GM12872 (cell line): ENCODE measurements around the gene CAMTA1.

ENCODE experiments used
- CTCF ChIP-seq: IDR thresholded peaks from 3 replicates; pipeline ENCODE4 v1.5.1; 2011; ENCODE audit warnings: low read depth, mild to moderate bottlenecking, low read length, moderate library complexity; ENCODE audit not compliant: insufficient read depth

CAMTA1 gene

GRCh38 chr1:7573481-7573880, 788.2 kb downstream of the CAMTA1 start:
- TF ChIP-seq CTCF = no peak

DNA sequence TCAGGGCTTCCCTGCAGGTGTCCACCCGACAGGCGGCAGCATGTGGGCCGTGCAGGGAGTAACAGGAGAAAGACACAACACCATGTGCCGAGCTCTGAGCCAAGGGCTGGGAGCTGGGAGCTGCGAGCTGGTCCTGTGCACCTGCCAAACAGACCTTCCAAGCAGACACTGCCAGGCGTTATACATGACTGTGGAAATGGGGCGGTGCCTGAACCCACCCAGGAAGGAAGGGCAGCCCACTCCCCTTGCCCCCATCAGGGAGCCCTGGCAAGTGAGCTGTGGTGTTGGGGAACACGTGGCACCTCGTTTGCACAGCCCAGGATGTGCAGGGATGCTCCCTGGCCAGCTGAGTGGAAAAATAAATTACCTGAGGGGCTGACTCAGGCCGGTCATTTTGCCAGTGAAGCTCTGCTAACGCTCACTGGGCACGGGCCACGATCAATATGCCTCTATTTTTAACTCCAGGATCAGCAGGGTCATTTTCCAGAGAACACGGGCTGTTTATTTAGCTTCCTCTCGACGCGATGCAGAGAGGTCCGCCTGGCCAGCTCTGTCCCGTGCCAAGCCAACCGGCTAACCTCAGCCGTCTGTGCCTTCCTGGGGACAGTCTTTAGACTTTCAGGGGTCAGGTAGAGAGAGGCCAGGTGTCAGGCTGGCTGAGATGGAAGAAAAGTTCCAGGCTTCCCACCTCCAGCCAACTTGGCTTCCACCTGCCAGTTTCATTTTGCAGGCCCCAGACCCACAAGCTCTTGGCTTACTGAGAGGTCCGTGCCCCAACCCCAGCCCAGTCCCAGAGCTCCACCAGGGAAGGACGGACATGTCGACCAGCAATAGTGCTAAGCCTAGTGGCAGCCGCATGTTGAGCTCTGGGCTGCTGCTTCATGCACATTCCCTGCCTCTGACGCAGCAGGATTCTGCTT, 789.1 kb downstream of the CAMTA1 start:
- no peak for TF ChIP-seq CTCF

DNA sequence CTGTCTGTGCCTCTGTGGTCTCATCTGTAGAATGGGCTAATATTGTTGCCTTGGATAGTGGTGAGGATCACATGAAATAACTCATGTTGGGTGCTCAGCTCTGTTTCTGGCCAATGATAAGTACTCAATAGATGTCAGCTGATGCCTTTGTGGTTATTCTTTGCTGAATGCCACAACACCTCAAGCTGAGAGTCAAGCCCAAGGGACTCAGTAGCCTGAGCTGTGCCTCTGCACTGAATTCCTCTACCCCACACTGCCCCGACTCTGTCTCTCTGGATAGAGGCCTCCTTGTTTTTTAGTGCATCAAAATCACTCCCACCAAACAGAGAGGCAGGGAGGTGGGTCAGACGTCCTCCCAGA, 789.8 kb downstream of the CAMTA1 start:
- no peak for TF ChIP-seq CTCF

DNA sequence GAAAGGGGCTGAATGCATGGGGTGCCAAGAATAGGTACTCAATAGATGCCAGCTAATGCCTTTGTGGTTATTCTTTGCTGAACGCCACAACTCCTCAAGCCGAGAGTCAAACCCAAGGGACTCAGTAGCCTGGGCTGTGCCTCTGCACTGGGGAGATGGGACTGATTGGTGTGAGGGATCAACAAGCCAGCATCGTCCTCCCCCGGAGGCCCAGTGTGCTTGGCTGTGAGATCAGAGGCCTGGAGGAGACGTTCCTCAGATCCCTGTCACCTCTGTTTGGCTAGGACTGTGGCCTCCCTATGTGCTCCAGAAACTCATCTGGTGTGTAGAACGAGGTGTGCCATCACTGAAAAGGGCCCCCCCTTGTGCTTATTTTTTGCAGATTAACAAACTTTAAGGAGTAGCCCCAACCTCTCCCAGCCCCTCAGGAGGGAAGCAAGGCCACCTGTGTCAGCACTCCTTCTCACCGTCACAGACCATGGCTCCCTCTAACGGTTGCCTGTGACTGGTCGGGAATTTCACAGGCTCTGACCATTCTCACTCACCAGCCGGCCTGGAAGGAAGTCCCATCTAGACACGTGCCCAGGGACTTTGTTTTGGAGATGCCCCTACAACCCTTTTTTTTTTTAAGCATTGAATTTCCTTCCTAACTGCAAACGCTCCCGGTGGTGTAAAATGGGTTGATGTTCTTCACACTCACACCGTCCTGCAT, 791.8 kb downstream of the CAMTA1 start:
- TF ChIP-seq CTCF = peak; percentile 32; the same call in 1 of the 3 replicates

- TF ChIP-seq CTCF = no peak
Measured at GRCh38 chr1:7578206-7578605, 793.0 kb downstream of the CAMTA1 start.

- no peak for TF ChIP-seq CTCF
Measured at GRCh38 chr1:7579016-7579415, 793.8 kb downstream of the CAMTA1 start.
